K562 treated with DMSO at 1 percent for 4 hours (cell line): ENCODE measurements around the gene UBN2. TPM values are rescaled to one million over a fixed set of nuclear protein-coding genes. Genes with fewer than 3 reads are reported as not detected.

Experiments used
- total RNA-seq: library from RNA; unstranded; fragments of 300-600 nt; gene quantifications from 2 replicates; pipeline ENCODE4 v1.2.3, GENCODE V29; 2022; ENCODE audit not compliant: insufficient read depth

UBN2 gene
- total RNA-seq: 3.7 and 5.8 TPM in 2 replicates

DNA sequence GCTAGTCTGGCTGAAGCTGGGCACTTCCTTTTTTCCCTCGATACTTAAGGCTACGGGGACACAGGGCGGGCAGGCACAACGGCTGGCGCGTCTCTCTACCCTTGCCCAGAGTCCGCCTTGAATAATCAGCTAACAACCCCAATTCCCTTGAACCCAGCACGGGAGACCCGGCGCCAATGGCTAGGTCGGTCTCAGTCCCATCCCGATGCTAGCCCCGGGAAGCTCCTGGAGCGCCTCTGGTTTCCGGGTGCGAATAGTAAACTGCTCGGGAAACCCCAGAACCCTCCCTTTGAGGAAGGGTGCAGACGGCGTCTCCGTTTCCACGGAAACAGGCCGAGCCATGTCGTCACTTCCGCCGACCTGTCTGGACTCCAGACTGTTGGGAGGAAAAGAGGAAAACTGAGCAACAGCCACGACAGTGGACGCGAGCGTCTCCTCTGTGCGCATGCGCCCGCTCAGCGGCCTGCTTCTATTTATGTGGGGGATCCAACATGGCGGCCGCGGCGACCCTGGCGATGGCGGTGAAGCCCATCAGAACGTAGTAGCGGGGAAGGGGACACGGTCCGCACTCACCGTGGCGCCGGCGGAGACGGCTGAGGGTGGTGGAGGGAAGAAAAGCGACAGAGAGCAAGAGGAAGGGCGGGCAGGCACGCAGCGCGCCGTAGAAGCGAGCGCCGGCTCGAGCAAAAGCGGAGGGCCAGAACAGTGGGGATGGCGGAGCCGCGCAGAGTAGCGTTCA is at the start of gene UBN2:
TSS of gene UBN2 (plus strand) at position 464 of the 739 bp plus-strand sequence. CDS start at position 712, 248 bp downstream.

DNA sequence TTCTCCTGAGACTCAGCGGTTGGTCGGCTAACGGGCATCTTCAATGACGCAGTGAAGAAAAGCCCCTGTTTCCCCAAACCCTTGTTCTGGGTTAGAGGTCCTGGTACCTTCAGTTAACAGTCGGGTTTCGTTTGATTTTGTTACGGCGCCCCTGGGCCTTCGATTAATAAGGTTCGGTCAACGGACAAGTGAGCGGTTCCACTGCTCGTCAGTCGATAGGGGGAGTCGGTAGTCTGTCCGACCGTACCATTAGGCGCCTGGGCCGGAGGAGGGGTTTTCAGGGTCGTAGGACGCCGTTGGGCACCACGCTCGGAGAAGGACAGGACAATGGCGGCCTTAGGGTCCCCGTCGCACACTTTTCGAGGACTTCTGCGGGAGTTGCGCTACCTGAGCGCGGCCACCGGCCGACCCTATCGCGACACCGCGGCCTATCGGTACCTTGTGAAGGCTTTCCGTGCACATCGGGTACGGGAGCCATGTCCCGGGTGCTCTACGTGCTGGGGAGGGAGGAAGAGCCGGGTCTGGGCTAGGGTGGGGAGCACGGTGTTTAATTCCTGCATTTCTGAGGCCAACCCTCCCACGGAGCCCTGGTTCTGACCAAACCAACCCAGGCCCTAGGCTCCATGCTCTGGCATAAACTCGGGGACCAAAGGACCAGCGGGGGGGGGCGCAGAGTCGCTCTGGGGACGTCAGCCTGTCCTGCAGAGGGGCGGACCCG is 110.2 kb downstream of the UBN2 start, which contains the start of gene FMC1:
TSS of gene FMC1 (plus strand) at position 280 of the 718 bp plus-strand sequence. CDS start at position 328, 48 bp downstream.

Other genes starting within 250 kb of the UBN2 start
- 0.08 and 0.16 TPM in 2 replicates for gene KIAA1549, start 249.8 kb upstream of the UBN2 start, total RNA-seq
- gene ZC3HAV1L, start 195.2 kb upstream of the UBN2 start, total RNA-seq: not detected in 2 replicates
- 29.7 and 40.8 TPM in 2 replicates for gene ZC3HAV1, start 121.5 kb upstream of the UBN2 start, total RNA-seq
- 8.4 and 23.0 TPM in 2 replicates for gene FMC1, start 110.1 kb downstream of the UBN2 start, total RNA-seq
- 71.2 and 89.4 TPM in 2 replicates for gene LUC7L2, start 128.7 kb downstream of the UBN2 start, total RNA-seq